Mammary epithelial cell (primary cell): ENCODE data around the gene F12.

Experiments used
- CTCF ChIP-seq, 2 donors: IDR thresholded peaks in 1 of 2; conservative IDR thresholded peaks in 1 of 2; 2 replicates each; pipeline ENCODE4 v1.5.1; 2011 to 2012; ENCODE audit warnings: inconsistent platforms in 2 of 2, low read length in 2 of 2, mild to moderate bottlenecking in 2 of 2, control low read depth in 1 of 2, low read depth in 1 of 2; ENCODE audit not compliant: insufficient read depth in 1 of 2; ENCODE audit errors: extremely low read depth in 1 of 2
- EZH2 ChIP-seq: IDR thresholded peaks from 2 replicates; pipeline ENCODE4 v1.6.1; 2012; ENCODE audit warnings: low read length, inconsistent platforms, borderline replicate concordance

GRCh38 chr5:177363565-177363964, 45.8 kb downstream of the F12 start:
- TF ChIP-seq CTCF (conservative IDR thresholded peaks at IDR 0.05 in 1 of 2, IDR thresholded peaks at IDR 0.05 in 1 of 2; ENCODE audit: extremely low read depth in 1 of 2, insufficient read depth in 1 of 2, low read depth in 1 of 2, low read length in 2 of 2) (no peak), EZH2 (no peak)
